ENCODE results near the gene MYOZ2.
A peak's percentile ranks its signal among the peaks of the same experiment; 100 is the strongest.

- peak in 1 of 3 experiments; percentile 24 for TF ChIP-seq CTCF (IDR thresholded peaks at IDR 0.05)
- no peak for TF ChIP-seq POLR2A (IDR thresholded peaks at IDR 0.05)
Observed at GRCh38 chr4:119087121-119087520, 48.5 kb upstream of the MYOZ2 start.
